NCI-H345 treated with DMSO at 0.1 percent for 48 hours (cell line): ENCODE measurements around the gene FOSL1.

Source experiments
- DNase-seq: peaks from one replicate; lab custom pipeline; 2025; ENCODE audit not compliant: unreplicated experiment; lab: John Stamatoyannopoulos, UW

FOSL1 gene

DNA sequence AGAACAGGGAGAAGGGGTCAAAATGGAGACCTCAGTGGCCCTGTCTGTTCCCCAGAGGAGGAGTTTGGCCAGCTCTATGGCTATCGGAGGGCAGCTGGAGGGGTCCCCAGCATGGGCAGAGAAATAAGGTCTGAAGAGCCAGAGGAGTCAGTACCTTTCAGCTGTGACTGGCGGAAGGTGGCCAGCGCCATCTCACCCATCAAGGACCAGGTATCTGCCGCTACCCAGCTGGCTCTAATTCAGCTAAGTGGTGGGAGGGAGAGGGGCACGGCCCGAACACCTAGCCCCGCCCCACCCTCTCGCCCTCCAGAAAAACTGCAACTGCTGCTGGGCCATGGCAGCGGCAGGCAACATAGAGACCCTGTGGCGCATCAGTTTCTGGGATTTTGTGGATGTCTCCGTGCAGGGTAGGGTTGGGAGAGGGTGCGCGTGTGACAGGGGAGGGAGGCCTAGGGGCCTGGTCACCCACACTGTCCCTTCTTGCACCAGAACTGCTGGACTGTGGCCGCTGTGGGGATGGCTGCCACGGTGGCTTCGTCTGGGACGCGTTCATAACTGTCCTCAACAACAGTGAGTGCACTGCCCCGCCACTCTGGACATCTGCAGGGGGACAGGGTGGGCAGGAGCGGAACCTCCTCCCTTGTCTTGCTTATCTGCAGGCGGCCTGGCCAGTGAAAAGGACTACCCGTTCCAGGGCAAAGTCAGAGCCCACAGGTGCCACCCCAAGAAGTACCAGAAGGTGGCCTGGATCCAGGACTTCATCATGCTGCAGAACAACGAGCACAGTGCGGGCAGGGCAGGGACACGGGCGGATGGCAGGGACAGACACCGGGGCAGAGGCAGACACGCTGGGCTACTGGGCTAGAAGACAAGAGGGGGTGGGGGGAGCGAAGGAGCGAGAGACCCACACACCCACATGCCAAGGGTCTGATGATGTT is 17.8 kb downstream of the FOSL1 start:
- no peak for DNase-seq

DNA sequence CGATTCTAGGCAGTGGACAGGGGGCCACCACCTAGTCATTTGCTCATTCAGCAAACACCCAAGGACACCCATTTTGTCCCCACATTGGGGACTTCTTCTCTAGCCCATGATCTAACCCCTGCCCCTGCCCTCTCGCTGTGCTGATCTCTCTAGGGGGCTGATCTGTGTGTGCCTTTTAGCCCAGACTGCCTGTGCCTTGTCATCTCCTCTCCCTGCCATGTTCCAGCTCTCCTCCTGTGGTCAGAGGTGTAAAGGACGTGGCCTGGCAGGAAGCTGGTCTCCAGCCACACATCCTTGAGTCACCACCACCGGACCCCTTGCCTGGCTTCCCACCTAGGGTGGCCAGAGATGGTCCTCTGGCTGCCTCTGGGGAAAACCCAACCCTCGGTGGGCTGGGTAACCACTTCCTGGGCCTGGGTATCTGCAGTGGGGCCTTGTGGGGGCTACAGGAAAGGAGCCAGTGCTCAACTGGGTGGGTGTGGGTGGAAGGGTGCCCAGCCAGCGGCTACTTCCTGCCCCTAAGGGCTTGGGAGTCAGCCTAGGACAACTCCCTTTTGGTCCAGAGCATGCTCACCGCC is 19.3 kb downstream of the FOSL1 start:
- DNase-seq, result no peak

DNA sequence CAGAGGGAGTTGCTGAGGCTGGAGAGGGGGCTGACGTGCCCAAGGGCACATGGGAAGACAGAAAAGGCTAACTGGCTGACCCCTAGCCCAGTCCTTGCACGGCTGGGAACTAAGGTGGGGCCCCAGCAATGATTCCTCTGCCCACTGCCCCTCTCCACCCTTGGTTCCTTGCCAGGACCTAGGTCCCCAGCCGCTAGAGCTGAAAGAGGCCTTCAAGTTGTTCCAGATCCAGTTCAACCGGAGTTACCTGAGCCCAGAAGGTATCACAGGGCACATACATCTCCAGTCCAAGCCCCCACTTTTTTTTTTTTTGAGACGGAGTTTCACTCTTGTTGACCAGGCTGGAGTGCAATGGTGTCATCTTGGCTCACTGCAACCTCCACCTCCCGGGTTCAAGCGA is 20.2 kb downstream of the FOSL1 start:
- no peak for DNase-seq

DNA sequence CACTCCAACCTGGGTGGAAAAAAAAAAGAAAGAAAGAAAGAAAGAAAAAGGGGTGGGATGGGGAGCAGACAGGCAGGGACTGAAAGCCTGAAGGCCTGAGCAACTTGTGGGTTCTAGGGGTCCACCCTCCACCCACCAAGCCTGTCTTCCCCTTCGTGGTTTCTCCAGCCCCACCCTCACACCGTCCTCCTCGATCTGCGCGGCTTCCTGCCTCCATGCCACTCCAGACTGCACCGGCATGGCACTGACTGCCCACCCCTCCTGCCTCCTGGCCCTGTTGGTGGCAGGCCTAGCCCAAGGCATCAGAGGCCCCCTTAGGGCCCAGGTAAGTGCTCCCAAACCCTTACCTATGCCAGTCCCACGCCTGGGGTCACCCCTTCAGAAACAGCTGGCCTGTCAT is 20.6 kb downstream of the FOSL1 start, which contains the start of gene CTSW:
Gene CTSW (plus strand): TSS at position 221 of the 400 bp plus-strand sequence. CDS start 18 bp downstream, at position 239.
- DNase-seq, result no peak

DNA sequence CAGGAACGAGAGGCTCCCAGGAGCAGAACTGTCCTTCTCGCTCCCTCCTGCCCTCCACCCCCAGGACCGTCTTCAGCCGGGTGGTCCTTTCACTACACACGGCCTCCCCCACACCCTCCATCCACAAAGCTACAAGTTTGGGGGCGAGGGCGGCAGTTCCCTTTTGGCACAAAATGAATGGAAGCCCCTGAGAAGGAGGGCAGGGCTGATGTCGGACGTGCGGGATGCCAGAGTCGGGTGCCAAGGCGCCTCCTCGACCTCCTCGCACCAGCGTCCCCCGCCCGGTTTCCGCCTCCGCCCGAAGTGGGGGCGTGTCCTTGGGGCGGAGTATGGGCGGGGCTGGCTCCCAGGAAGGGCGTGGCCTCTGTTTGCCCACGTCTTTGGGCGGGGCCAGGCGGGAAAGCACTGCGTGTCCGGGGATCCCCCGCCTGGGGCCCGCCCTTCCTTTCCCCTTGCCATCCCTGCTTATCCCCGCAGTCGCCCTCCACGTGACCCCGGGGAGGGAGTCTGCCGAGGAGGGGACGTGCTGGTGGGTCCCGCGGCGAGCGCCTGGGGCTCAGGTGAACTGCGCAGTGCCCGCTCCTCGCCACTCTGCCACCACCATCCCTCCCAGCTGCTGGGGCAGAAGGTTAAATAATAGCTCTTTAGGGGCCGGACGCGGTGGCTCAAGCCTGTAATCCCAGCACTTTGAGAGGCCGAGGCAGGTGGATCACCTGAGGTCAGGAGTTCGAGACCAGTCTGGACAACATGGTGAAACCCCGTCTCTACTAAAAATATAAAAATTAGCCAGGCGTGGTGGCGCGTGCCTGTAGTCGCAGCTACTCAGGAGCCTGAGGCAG is 26.7 kb downstream of the FOSL1 start:
- DNase-seq, result peak; percentile 82

DNA sequence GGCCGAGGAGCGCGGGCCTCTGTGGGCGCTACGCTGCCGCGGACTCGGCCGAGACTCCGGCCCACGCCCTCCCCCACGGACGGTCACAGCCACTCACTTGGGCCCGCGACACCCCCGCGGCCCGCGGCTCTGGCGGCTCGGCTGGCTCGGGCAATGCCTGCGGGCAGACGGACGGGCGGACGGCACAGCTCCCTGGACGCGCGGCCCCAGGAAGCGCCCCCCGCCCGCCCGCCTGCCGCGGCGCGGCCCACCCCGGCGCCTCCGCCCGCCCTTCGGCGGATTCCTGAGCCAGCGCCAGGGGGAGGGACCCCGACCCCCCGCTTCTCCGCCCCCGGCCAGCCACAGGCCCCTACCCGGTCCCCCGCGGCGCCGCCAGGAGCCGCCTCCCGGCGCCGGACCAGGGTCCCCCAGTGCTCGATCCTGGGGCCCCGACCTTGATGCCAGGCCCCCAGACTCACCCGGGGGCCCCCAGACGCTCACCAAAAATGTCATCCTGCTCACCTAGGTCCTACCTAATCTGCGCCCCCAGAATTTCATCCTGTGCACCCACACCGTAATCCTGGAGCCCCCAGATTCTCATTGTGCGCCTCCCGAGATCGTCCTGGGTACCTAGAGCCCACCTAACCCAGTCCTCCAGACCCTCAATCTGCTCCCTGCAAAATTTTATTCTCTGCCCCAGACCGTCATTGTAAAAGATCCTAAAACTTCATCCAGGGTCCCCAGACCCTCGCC is 27.4 kb downstream of the FOSL1 start, which contains the start of gene EFEMP2:
Gene EFEMP2 (minus strand): TSS at position 215 of the 732 bp plus-strand sequence. CDS start 446 bp downstream, outside the sequence.
- no peak for DNase-seq

DNA sequence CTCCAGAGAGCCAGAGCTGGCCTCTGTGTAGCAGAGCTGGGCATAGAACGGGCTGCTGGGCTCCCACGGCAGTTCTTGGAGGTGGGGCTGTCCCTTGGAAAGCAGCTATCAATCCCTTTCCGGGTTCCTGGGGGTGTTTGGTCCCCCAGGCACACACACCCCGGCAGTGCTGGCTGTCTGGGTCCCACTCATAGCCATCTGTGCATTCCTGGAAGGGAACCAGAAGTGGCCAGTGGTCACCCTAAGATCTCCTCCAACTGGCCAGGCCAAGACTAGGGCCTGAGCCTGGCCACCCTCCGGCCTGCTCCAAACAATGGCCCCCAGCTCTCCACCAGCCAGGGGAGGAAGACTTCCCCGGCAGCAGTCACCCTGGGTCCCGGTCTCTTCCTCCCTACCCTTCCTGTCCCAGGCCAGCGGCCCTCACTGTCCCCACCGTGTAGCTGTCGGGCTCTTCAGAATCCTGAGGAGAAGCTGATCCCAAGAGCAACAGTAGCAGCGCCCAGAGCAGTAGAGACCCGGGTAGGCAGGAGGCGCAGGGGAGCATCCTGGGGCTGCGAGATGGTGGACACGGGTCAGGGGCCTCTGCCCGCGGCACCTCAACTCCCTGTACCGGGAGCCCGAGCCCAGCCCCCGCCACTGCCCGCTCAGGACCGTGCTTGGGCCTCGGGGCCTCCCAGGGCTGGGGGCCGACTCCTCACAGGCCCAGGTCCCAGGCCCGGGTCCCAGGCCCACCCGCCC is 28.2 kb downstream of the FOSL1 start:
- no peak for DNase-seq

DNA sequence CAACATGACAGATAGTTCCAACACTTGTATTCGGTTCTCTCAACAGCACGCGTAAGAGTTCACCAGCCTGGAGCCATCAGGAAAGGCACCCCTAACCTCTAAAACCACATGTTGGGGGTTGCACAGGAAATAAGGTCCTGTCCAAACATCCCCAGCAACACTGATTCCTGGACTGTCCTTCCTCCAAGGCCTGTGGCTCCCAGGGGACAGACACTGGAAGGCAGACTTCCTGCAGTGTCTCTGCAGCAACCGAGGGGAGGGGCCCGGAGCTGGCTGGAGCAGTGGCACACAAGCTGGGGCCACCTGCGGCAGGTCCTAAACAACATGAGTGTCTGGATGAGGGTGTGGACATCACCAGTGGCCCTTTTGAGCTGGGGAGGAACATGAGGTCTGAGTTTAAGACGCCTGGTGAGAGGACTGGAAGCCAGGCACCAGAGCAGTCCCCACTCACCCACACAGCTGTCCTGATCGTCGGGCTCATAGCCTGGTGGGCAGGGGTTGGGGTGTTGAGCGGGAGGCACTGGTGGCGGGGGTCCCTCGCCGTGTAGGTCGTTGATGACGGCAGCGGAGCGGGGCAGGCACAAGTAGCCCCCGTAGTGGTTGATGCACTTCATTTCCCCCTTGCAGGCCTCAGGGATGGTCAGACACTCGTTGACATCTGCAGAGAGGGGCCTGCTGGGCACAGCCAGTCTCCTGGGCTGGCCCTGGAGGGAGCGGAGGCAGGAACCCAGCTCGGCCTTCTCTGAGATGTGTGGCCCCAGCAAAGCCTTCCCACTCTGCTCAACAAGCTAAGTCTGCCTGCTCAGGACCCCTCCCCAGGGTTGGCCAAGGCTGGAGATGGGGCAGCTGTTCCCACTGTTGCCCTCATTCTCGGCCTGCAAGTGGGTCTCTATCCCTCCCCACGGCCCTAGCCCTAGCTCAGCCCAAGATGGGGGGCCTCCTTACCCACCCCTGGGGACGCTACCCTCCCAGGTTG is 29.2 kb downstream of the FOSL1 start:
- peak; percentile 14 for DNase-seq

DNA sequence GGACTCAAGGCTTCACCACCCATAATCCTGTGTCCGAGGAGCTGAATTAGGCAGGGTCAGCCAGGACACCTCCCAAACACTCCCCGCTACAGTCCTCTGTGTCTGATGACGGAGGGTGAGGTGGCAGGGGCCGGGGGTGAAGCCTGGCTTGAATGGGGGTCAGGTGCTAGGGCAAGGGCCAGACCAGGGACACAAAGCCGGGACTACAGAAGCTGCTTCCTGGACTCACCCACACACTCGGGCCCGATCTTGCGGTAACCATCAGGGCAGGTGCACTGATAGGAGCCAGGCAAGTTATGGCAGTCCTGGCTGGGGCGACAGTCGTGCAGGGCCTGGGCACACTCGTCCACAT is 29.9 kb downstream of the FOSL1 start:
- no peak for DNase-seq

DNA sequence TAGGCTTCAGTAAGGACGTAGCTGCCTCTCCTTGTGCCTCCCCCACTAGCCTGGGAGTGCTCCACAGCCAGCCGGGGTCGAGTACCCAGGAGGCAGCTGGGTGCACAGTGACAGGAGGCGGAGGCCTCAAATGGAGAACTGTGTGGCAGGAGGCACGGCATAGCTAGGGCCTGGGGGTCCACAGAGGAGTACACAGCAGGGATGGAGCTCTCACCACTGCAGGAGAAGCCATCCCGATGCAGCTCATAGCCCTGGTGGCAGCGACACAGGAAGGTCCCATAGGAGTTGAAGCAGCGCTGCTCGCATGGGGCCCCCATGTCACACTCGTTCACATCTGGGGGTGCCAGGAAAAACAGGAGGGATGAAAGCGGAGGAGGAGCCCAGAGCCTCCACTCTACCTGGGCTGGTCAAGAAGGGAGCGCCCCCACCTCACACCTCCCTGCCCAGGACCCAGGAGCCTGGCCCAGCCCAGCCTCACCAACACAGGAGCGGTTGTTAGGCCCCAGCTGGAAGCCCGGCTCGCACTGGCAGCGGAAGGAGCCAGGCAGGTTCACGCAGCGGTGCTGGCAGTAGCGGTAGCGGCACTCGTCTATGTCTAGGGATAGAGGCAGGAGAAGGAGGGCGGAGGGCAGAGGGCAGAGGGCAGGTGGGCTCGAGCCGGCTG is 30.4 kb downstream of the FOSL1 start:
- no peak for DNase-seq

DNA sequence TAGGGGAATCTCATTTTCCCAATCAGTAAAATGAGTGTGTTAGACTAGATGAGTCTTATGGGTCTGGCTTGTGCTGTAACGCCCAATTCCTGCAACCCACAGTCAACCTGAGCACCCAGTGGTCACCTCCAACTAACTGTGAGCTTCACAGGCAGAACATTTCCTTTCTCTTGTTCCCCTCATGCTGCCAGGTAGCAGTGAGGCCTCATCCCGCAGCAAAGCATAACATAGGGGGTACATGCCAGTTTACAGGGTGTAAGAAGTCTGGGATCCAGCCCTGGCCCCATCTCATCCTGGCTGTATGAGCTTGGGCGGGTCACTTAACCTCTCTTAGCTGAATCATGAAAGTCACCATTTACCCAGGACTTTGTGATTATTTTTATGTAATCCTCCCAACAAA is 31.3 kb downstream of the FOSL1 start:
- no peak for DNase-seq

DNA sequence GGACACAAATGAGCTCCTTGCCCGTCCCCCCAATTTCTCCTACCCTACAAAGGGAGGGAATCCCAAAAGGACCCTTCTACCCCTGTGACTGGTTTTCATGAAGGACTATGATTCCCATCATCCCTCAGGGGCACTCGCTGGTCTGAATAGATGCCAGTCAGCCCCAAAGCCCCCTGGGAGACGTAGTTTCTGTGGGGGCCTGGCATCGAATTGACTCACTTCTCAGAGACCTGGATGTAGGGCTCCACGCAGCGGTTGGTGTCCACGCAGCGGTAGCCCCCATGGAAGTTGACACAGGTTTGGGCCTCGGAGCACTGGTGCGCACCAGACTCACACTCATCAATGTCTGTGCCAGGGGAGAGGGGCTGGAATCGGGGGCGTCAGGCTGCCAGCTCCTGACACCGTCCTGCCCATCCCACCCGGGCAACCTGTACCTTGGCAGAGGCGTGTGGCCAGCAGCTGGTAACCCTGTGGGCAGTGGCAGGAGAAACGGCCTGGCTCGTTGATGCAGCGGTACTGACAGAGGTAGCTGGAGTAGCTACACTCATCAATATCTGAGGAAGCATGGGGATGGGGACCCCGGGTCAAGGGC is 32.0 kb downstream of the FOSL1 start:
- DNase-seq, result peak; percentile 7

DNA sequence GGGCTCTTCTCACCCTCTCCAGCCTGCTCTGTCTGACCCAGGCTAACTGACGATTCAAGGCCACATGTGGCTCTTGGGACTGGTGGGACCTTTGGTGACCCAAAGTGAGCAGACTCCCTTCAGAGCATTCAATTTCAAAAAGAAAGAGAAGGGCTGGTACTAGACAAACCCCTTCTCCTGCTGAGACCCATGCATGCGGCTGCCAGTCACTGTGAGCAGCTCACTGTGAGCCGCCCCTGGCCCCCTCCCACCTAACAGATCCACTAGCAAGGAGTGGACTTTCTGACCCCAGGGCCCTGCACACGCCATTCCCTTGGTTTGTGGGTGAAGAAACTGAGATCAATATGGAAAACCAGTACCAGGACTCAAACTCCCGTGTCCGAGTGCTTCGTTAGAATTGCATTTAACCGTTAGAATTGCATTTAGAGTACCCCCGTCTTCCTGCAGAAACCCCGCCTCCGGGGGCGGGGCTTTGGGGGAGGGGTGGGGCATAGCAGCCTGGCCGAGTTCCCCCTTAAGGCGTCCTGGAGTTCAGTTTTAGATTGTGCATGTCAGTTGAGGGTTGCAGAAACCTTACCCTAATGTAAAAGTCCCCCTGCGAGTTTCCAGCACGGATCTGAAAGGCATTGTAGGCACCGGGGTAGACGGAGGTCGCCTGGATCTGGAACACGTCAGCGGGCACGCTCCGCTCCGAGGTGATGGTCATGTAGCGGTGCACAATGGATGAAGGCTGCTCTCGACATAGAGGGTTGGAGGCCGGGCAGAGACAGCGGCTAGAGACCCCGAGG is 32.7 kb downstream of the FOSL1 start:
- DNase-seq, result no peak

DNA sequence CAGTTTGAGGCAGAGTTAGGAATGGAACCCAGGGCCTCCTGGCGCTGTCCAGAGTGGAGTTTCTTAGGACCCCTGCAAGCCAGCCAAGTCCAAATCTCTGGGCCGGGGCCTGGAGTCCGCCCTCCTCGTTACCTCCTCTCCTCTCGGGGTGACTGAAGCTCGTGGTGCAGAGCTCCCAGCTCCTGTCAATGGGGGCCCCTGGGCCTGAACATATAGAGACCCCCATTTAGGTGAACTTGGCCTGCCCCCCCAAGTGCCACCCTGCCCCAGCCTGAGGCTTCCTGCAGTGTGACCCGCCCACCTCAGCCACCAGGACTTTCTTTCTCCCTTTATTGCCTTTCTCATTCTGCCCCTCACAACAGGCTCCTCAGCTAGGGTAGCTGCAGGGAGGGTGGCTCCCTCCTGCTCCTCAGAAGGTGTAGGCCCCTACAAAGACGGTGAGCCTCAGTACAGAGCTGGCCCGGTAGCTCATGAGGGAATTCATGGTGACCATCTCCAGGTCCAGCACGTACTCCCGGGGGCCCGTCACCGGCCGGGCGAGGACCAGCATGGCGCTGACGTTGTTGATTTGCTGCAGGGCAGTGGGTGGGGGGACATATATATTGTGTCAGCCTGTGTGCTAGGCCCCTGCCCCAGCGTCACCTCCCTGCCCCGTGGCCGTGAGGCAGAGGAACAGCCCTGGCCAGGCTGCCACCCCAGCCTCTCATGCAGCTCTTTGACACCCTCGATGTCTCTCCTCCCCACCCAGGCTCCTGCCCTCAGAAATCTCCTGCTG is 33.5 kb downstream of the FOSL1 start:
- no peak for DNase-seq

DNA sequence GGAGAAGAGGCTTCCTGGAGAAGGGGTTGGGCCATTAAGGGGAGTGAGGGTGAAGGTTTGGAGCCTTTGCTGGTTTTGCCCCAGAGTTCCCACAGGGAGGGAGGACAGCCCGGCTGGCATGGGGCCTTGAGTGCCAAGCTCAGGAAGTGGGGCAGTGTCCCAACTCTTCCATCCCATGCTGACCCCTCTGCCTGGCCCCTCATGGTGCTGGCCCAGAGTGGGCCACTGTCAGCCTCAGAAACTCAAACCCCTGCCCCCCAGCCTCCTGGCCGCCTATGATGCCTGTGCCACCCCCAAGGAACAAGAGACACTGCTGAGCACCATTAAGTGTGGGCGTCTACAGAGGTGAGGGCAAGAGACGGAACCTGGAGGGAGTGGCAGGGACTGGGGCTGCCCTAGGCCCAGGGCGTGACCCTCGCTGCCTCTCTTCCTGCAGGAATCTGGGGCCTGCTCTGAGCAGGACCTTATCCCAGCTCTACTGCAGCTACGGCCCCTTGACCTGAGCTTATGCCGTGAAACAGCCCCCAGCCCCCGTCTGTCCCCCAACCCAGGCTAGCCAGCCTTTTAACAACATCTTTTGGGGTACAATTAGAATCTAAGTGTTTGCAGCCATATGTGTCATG is 34.5 kb downstream of the FOSL1 start:
- no peak for DNase-seq
